OCI-M2 (cell line): ENCODE results near the gene AREL1.

Source experiments
- DNase-seq: peaks from one replicate; lab custom pipeline; 2025; ENCODE audit not compliant: unreplicated experiment; lab: John Stamatoyannopoulos, UW

The AREL1 gene

GRCh38 chr14:74612350-74613021 lies 100.4 kb downstream of the AREL1 start:
- DNase-seq, result no peak

GRCh38 chr14:74611650-74612349 lies 101.1 kb downstream of the AREL1 start, which contains the start of gene LTBP2:
LTBP2 (minus strand) TSS chr14:74612237; CDS start chr14:74611944, 293 bp downstream.
- no peak for DNase-seq
